Vagina (tissue), 2 donors: Measurements from ENCODE around the gene BPIFB4.

ENCODE experiments used
- POLR2A ChIP-seq, 2 donors: fragments of 450-650 bp; IDR thresholded peaks; one replicate each; pipeline ENCODE4 v1.6.1; 2017; ENCODE audit warnings: antibody characterized with exemption in 2 of 2, mild to moderate bottlenecking in 2 of 2, moderate library complexity in 2 of 2
- POLR2AphosphoS5 ChIP-seq, 2 donors: sonication (generic); formaldehyde crosslinking; IDR thresholded peaks; one replicate each; pipeline ENCODE4 v1.9.0; 2017; ENCODE audit warnings: antibody characterized with exemption in 2 of 2, mild to moderate bottlenecking in 2 of 2, low read depth in 1 of 2; ENCODE audit not compliant: insufficient read depth in 1 of 2
- TF ChIP-seq, protein P1 (sequence below), 3 experiments: fragments of 450-650 bp in 2 of 3; fragments of 200-600 bp in 1 of 3; sonication (generic) in 1 of 3; IDR thresholded peaks; one replicate each; pipeline ENCODE4 v1.5.1; 2017 to 2019; ENCODE audit warnings: antibody characterized with exemption in 3 of 3, mild to moderate bottlenecking in 2 of 3, moderate library complexity in 2 of 3

DNA sequence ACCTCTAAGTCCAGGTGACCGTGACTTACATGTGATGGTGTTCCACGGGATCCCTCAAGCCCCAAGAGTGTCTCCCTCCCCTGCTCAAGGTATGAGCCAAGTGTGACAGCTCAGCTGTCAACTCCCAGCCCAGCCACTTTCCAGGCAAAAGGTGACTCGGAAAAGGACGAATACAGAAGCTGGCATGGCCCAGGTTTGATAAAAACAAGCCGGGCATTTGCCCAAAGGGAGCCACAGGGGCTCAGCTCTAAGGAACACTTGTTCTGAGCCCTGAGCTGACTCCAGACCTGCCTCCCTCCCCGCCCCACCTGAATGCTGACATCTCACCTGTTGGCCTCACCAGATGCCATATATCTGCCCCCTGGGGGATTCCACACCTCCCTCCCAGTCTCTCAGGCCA lies 45.6 kb downstream of the BPIFB4 start:
- TF ChIP-seq, protein P1, sequence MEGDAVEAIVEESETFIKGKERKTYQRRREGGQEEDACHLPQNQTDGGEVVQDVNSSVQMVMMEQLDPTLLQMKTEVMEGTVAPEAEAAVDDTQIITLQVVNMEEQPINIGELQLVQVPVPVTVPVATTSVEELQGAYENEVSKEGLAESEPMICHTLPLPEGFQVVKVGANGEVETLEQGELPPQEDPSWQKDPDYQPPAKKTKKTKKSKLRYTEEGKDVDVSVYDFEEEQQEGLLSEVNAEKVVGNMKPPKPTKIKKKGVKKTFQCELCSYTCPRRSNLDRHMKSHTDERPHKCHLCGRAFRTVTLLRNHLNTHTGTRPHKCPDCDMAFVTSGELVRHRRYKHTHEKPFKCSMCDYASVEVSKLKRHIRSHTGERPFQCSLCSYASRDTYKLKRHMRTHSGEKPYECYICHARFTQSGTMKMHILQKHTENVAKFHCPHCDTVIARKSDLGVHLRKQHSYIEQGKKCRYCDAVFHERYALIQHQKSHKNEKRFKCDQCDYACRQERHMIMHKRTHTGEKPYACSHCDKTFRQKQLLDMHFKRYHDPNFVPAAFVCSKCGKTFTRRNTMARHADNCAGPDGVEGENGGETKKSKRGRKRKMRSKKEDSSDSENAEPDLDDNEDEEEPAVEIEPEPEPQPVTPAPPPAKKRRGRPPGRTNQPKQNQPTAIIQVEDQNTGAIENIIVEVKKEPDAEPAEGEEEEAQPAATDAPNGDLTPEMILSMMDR (IDR thresholded peaks at IDR 0.05), result no peak
- TF ChIP-seq POLR2AphosphoS5 (IDR thresholded peaks at IDR 0.05; ENCODE audit: insufficient read depth in 1 of 2, low read depth in 1 of 2), result no peak
- no peak for TF ChIP-seq POLR2A (IDR thresholded peaks at IDR 0.05)
